SW 1271 (cell line): ENCODE results near the gene ADGRL2.

ENCODE experiments used
- DNase-seq, 2 experiments: peaks; one replicate each; lab custom pipeline; 2025; lab: John Stamatoyannopoulos, UW

ADGRL2 gene

GRCh38 chr1:81907575-81907974, 106.8 kb downstream of the ADGRL2 start:
- no peak for DNase-seq

GRCh38 chr1:81912383-81912782, 111.6 kb downstream of the ADGRL2 start:
- DNase-seq = no peak

- DNase-seq = no peak
Observed at GRCh38 chr1:81915937-81916336, 115.2 kb downstream of the ADGRL2 start.

GRCh38 chr1:81920245-81920740, 119.6 kb downstream of the ADGRL2 start:
- no peak for DNase-seq

- no peak for DNase-seq
Observed at GRCh38 chr1:81920886-81921285, 120.2 kb downstream of the ADGRL2 start.

GRCh38 chr1:81921344-81921743, 120.6 kb downstream of the ADGRL2 start:
- no peak for DNase-seq

GRCh38 chr1:81921851-81922462, 121.2 kb downstream of the ADGRL2 start:
- DNase-seq = no peak

- no peak for DNase-seq
Observed at GRCh38 chr1:81922955-81923354, 122.2 kb downstream of the ADGRL2 start.

GRCh38 chr1:81929106-81929505, 128.4 kb downstream of the ADGRL2 start:
- DNase-seq = no peak

- no peak for DNase-seq
Observed at GRCh38 chr1:81936853-81937252, 136.1 kb downstream of the ADGRL2 start.

GRCh38 chr1:81937791-81938450, 137.2 kb downstream of the ADGRL2 start:
- no peak for DNase-seq

- no peak for DNase-seq
Observed at GRCh38 chr1:81948495-81948894, 147.8 kb downstream of the ADGRL2 start.

GRCh38 chr1:81949421-81949820, 148.7 kb downstream of the ADGRL2 start:
- no peak for DNase-seq

GRCh38 chr1:81950037-81950436, 149.3 kb downstream of the ADGRL2 start:
- DNase-seq = no peak

GRCh38 chr1:81950591-81951244, 150.0 kb downstream of the ADGRL2 start:
- DNase-seq = no peak

- DNase-seq = no peak
Observed at GRCh38 chr1:81954534-81955020, 153.8 kb downstream of the ADGRL2 start.

GRCh38 chr1:81967951-81968350, 167.2 kb downstream of the ADGRL2 start:
- no peak for DNase-seq

GRCh38 chr1:81970416-81970815, 169.7 kb downstream of the ADGRL2 start:
- DNase-seq = no peak

GRCh38 chr1:81974222-81974841, 173.6 kb downstream of the ADGRL2 start:
- no peak for DNase-seq

GRCh38 chr1:81974883-81975555, 174.3 kb downstream of the ADGRL2 start:
- DNase-seq = no peak

- DNase-seq = no peak
Observed at GRCh38 chr1:81976539-81976938, 175.8 kb downstream of the ADGRL2 start.

GRCh38 chr1:81978945-81979344, 178.2 kb downstream of the ADGRL2 start:
- no peak for DNase-seq
